Liver (tissue), 3 donors: ENCODE results near the gene CFAP100.

ENCODE experiments used
- ATF3 ChIP-seq: IDR thresholded peaks from 2 replicates; pipeline ENCODE4 v1.6.1; 2016; ENCODE audit warnings: antibody characterized with exemption
- CTCF ChIP-seq: fragments of 150-350 bp; IDR thresholded peaks from 2 replicates; pipeline ENCODE4 v1.5.1; 2017; ENCODE audit warnings: improper control_type of control experiment, low read depth, low read length; ENCODE audit not compliant: missing input control
- FOXA1 ChIP-seq: IDR thresholded peaks from 2 replicates; pipeline ENCODE4 v1.6.1; 2016; ENCODE audit warnings: antibody characterized with exemption
- MAX ChIP-seq: IDR thresholded peaks from 2 replicates; pipeline ENCODE4 v1.6.1; 2016; ENCODE audit warnings: antibody characterized with exemption
- RAD21 ChIP-seq, 2 donors: IDR thresholded peaks; 2 replicates each; pipeline ENCODE4 v1.6.1; 2016; ENCODE audit warnings: antibody characterized with exemption in 2 of 2, mild to moderate bottlenecking in 2 of 2
- REST ChIP-seq: IDR thresholded peaks from 2 replicates; pipeline ENCODE4 v1.6.1; 2016; ENCODE audit warnings: antibody characterized with exemption, mild to moderate bottlenecking
- TAF1 ChIP-seq: conservative IDR thresholded peaks from 2 replicates; pipeline ENCODE4 v1.6.1; 2016; ENCODE audit warnings: antibody characterized with exemption, mild to moderate bottlenecking
- YY1 ChIP-seq: IDR thresholded peaks from 2 replicates; pipeline ENCODE4 v1.6.1; 2016; ENCODE audit warnings: antibody characterized with exemption, mild to moderate bottlenecking
- donor health status: healthy.
- donor health status: healthy.

GRCh38 chr3:126397610-126398422 lies 3.1 kb downstream of the CFAP100 start:
- TF ChIP-seq CTCF = no peak
- no peak for TF ChIP-seq FOXA1
- TF ChIP-seq RAD21 (IDR thresholded peaks at IDR 0.05) = no peak
- TF ChIP-seq ATF3 = no peak
- no peak for TF ChIP-seq REST
- TF ChIP-seq MAX = no peak
- no peak for TF ChIP-seq YY1
- no peak for TF ChIP-seq TAF1
